Stomach (tissue), 9 donors: ENCODE measurements around the gene MRPS6. TPM values are rescaled to one million over a fixed set of nuclear protein-coding genes. Genes with fewer than 3 reads are reported as not detected.

ENCODE experiments used
- DNase-seq, 2 donors: peaks; one replicate each; pipeline versions ENCODE4 v3.0.0 to v3.0.0-alpha.2; 2013 to 2019
- H3K27ac ChIP-seq, 5 donors: fragments of 200-600 bp in 4 of 5; sonication (generic) in 4 of 5; one replicate each; pipeline ENCODE4 v1.5.1; 2013 to 2019; ENCODE audit warnings: mild to moderate bottlenecking in 1 of 5, moderate library complexity in 1 of 5
- H3K27me3 ChIP-seq, 3 donors: fragments of 200-600 bp; sonication (generic); one replicate each; pipeline ENCODE4 v1.5.1; 2017 to 2019; ENCODE audit warnings: mixed run types in 1 of 3
- H3K36me3 ChIP-seq, 4 donors: fragments of 200-600 bp; sonication (generic); 1 replicate in 3 of 4; 2 replicates in 1 of 4; pipeline ENCODE4 v1.5.1; 2016 to 2019
- H3K4me1 ChIP-seq, 4 donors: fragments of 200-600 bp; sonication (generic); one replicate each; pipeline ENCODE4 v1.5.1; 2016 to 2019
- H3K4me3 ChIP-seq, 4 donors: fragments of 200-600 bp; sonication (generic) in 3 of 4; one replicate each; pipeline ENCODE4 v1.5.1; 2016 to 2019; ENCODE audit warnings: mild to moderate bottlenecking in 1 of 4
- H3K9me3 ChIP-seq, 4 donors: fragments of 200-600 bp; sonication (generic); one replicate each; pipeline ENCODE4 v1.5.1; 2016 to 2019
- CTCF ChIP-seq, 7 experiments: fragments of 450-650 bp in 4 of 7; fragments of 200-600 bp in 3 of 7; sonication (generic) in 3 of 7; IDR thresholded peaks; one replicate each; pipeline ENCODE4 v1.5.1; 2016 to 2019; ENCODE audit warnings: antibody characterized with exemption in 7 of 7, control low read depth in 2 of 7, mild to moderate bottlenecking in 1 of 7
- EP300 ChIP-seq: sonication (generic); formaldehyde crosslinking; IDR thresholded peaks from one replicate; pipeline ENCODE4 v1.6.1; 2017; ENCODE audit warnings: antibody characterized with exemption
- POLR2A ChIP-seq, 4 donors: fragments of 450-650 bp; IDR thresholded peaks; one replicate each; pipeline ENCODE4 v1.6.1; 2016; ENCODE audit warnings: antibody characterized with exemption in 4 of 4, control low read depth in 2 of 4, mild to moderate bottlenecking in 1 of 4, moderate library complexity in 1 of 4
- POLR2AphosphoS5 ChIP-seq, 3 donors: sonication (generic); formaldehyde crosslinking; IDR thresholded peaks; one replicate each; pipeline ENCODE4 v1.6.1; 2016; ENCODE audit warnings: antibody characterized with exemption in 3 of 3
- WGBS, 5 donors: extraction: QIAGEN DNeasy Blood & Tissue Kit in 3 of 5; methylation state at CpG; one replicate each; pipeline versions ENCODE4 v1.1.5 to v1.1.7; 2013 to 2018; 5-methylcytosine and 5-hydroxymethylcytosine counted together
- intact Hi-C: fragments of 100-400 bp; cut with DNase I; formaldehyde crosslinking; loops from one replicate; pipeline ENCODE4 v1.15.1; 2023; ENCODE audit warnings: low total_unique reads
- polyA plus RNA-seq, 3 donors: library from polyadenylated mRNA; stranded (reverse); fragments of 200-250 nt; gene quantifications; one replicate each; pipeline ENCODE4 v1.2.3, GENCODE V29; 2013
- total RNA-seq, 5 donors: library from RNA; depleted of rRNA; stranded (reverse); fragments of >200 nt; gene quantifications; one replicate each; pipeline versions ENCODE4 v1.1.0 to v1.2.3, GENCODE V29; 2014 to 2016
- donor health status: healthy with polysubstance abuse.
- donor health status: Bipolar disorder and iron deficiency.
- donor health status: healthy.

MRPS6 gene
- total and polyA plus RNA-seq, 8 donors: 21.3 to 219 (median 51.3) TPM

- H3K4me1 ChIP-seq: peaks cover 29 to 78% (median 54%) of the 10 kb centered on the region in 4 donors
- H3K4me3 ChIP-seq: no peak overlapping the region
- TF ChIP-seq POLR2A (IDR thresholded peaks at IDR 0.05) (no peak), EP300 (no peak), CTCF (IDR thresholded peaks at IDR 0.05) (no peak), POLR2AphosphoS5 (IDR thresholded peaks at IDR 0.05) (peak in 2 of 3 donors; percentile 49 to 50)
- H3K27me3 ChIP-seq: no peaks in the 10 kb centered on the region
- WGBS, 5 donors: 34 to 41% (median 39%) methylated on average over 17 of the region's 17 CpGs
- intact Hi-C loops: no loop called here
- H3K27ac ChIP-seq: peak overlapping the region; percentile 26 to 84 (median 73)
- H3K36me3 ChIP-seq: peaks cover 0 to 28% (median 20%) of the 10 kb centered on the region in 4 donors
- DNase-seq: peak; percentile 35 to 88
- no peaks in the 10 kb centered on the region for H3K9me3 ChIP-seq
Measured at GRCh38 chr21:34129039-34129891, 55.9 kb downstream of the MRPS6 start.

GRCh38 chr21:34129901-34130715 is 56.7 kb downstream of the MRPS6 start:
- intact Hi-C loops: no loop called here
- TF ChIP-seq CTCF (IDR thresholded peaks at IDR 0.05) (no peak), POLR2A (IDR thresholded peaks at IDR 0.05) (no peak), EP300 (no peak), POLR2AphosphoS5 (IDR thresholded peaks at IDR 0.05) (no peak)
- Histone ChIP-seq H3K4me1 (peaks cover 29 to 78% (median 54%) of the 10 kb centered on the region in 4 donors), H3K27me3 (no peaks in the 10 kb centered on the region), H3K9me3 (no peaks in the 10 kb centered on the region), H3K4me3 (no peak overlapping the region), H3K36me3 (peaks cover 0 to 28% (median 19%) of the 10 kb centered on the region in 4 donors), H3K27ac (peak overlapping the region; percentile 50 to 84 (median 73))
- 55 to 81% (median 75%) methylated on average over 5 of the region's 5 CpGs for WGBS, 5 donors
- peak in 1 of 2 donors; percentile 44 for DNase-seq

- Histone ChIP-seq H3K4me3 (no peak overlapping the region), H3K27ac (peak overlapping the region in 4 of 5 donors; percentile 52 to 84 (median 77)), H3K36me3 (peaks cover 0 to 26% (median 18%) of the 10 kb centered on the region in 4 donors), H3K27me3 (no peaks in the 10 kb centered on the region), H3K9me3 (no peaks in the 10 kb centered on the region), H3K4me1 (peaks cover 29 to 78% (median 54%) of the 10 kb centered on the region in 4 donors)
- 51 to 70% (median 66%) methylated on average over 2 of the region's 2 CpGs for WGBS, 5 donors
- intact Hi-C loops: no loop called here
- no peak for TF ChIP-seq POLR2AphosphoS5 (IDR thresholded peaks at IDR 0.05)
- no peak for TF ChIP-seq CTCF (IDR thresholded peaks at IDR 0.05)
- no peak for TF ChIP-seq POLR2A (IDR thresholded peaks at IDR 0.05)
- TF ChIP-seq EP300: no peak
- DNase-seq: no peak
Measured at GRCh38 chr21:34130716-34130985, 57.3 kb downstream of the MRPS6 start.

- Histone ChIP-seq H3K4me1 (peaks cover 29 to 72% (median 51%) of the 10 kb centered on the region in 4 donors), H3K4me3 (no peak overlapping the region), H3K27me3 (no peaks in the 10 kb centered on the region), H3K27ac (peak overlapping the region in 4 of 5 donors; percentile 52 to 84 (median 77)), H3K9me3 (no peaks in the 10 kb centered on the region), H3K36me3 (peaks cover 0 to 21% (median 12%) of the 10 kb centered on the region in 4 donors)
- WGBS, 5 donors: 79 to 100% (median 96%) methylated on average over 4 of the region's 4 CpGs
- no peak for DNase-seq
- intact Hi-C loops: no loop called here
- no peak for TF ChIP-seq CTCF (IDR thresholded peaks at IDR 0.05)
Measured at GRCh38 chr21:34131586-34131985, 58.2 kb downstream of the MRPS6 start.
